SK-N-SH (cell line): ENCODE measurements around the gene IGSF11. TPM values are rescaled to one million over a fixed set of nuclear protein-coding genes. Genes with fewer than 3 reads are reported as not detected.
A peak's percentile ranks its signal among the peaks of the same experiment; 100 is the strongest.

Experiments used
- CTCF ChIA-PET: fragments of 300-600, 350-600 bp; formaldehyde crosslinking; extraction: SDS; loops from one replicate; lab custom pipeline; 2021; lab: Yijun Ruan, JAX
- POLR2A ChIA-PET: fragments of 350-600 bp; sonication (Branson Sonifier 250); formaldehyde crosslinking; extraction: SDS; loops from one replicate; lab custom pipeline; 2020; ENCODE audit warnings: antibody characterized with exemption, inconsistent platforms; lab: Yijun Ruan, JAX
- DNase-seq: peaks from one replicate; pipeline ENCODE4 v3.0.0; 2012
- H2AFZ ChIP-seq: fragments of 200-600 bp; sonication (generic); 2 replicates; pipeline ENCODE4 v1.8.1; 2016; ENCODE audit warnings: antibody characterized with exemption, mild to moderate bottlenecking, low read depth
- H3F3A ChIP-seq: fragments of 200-600 bp; sonication (generic); replicated peaks from 2 replicates; pipeline ENCODE3; 2016; ENCODE audit warnings: antibody characterized with exemption, mild to moderate bottlenecking; ENCODE audit not compliant: insufficient read depth
- H3K27ac ChIP-seq, 2 experiments: fragments of 200-500 bp in 1 of 2; fragments of 200-600 bp in 1 of 2; sonication (Bioruptor generic) in 1 of 2; sonication (generic), shearing (Covaris generic) in 1 of 2; 2 replicates each; pipeline versions ENCODE4 v1.5.1 to v1.6.1; 2014 to 2016; ENCODE audit warnings: low read depth in 2 of 2, inconsistent platforms in 1 of 2, low read length in 1 of 2, mild to moderate bottlenecking in 1 of 2, mixed read lengths in 1 of 2
- H3K27me3 ChIP-seq: fragments of 200-600 bp; sonication (generic), shearing (Covaris generic); 2 replicates; pipeline ENCODE4 v1.6.1; 2016; ENCODE audit warnings: mixed run types; ENCODE audit not compliant: insufficient read depth
- H3K36me3 ChIP-seq, 2 experiments: fragments of 200-500 bp in 1 of 2; fragments of 200-600 bp in 1 of 2; sonication (Bioruptor generic) in 1 of 2; sonication (generic) in 1 of 2; replicated peaks in 1 of 2; 2 replicates each; pipeline versions ENCODE3 to v1.5.1; 2014 to 2016; ENCODE audit warnings: low read length in 1 of 2, mild to moderate bottlenecking in 1 of 2; ENCODE audit not compliant: insufficient read depth in 2 of 2, control insufficient read depth in 1 of 2
- H3K4me1 ChIP-seq, 2 experiments: fragments of 200-500 bp in 1 of 2; fragments of 200-600 bp in 1 of 2; sonication (Bioruptor generic) in 1 of 2; sonication (generic), shearing (Covaris generic) in 1 of 2; 2 replicates each; pipeline versions ENCODE4 v1.5.1 to v1.6.1; 2014 to 2016; ENCODE audit warnings: low read depth in 1 of 2, low read length in 1 of 2, mixed run types in 1 of 2; ENCODE audit not compliant: insufficient read depth in 2 of 2, control insufficient read depth in 1 of 2
- H3K4me2 ChIP-seq: fragments of 200-600 bp; sonication (generic), shearing (Covaris generic); 2 replicates; pipeline ENCODE4 v1.6.1; 2017; ENCODE audit warnings: mixed run types
- H3K4me3 ChIP-seq, 2 experiments: fragments of 200-500 bp in 1 of 2; fragments of 200-600 bp in 1 of 2; sonication (Bioruptor generic) in 1 of 2; sonication (generic), shearing (Covaris generic) in 1 of 2; 2 replicates each; pipeline versions ENCODE4 v1.5.1 to v1.8.1; 2014 to 2016; ENCODE audit warnings: low read depth in 2 of 2, inconsistent platforms in 1 of 2, low read length in 1 of 2, mild to moderate bottlenecking in 1 of 2, mixed read lengths in 1 of 2, moderate library complexity in 1 of 2
- H3K79me2 ChIP-seq: fragments of 200-600 bp; sonication (generic); 2 replicates; pipeline ENCODE4 v1.8.1; 2017; ENCODE audit warnings: mild to moderate bottlenecking; ENCODE audit not compliant: insufficient read depth
- H3K9ac ChIP-seq: fragments of 200-600 bp; sonication (generic); 2 replicates; pipeline ENCODE4 v1.6.1; 2017; ENCODE audit warnings: mixed run types
- H3K9me2 ChIP-seq: fragments of 200-600 bp; sonication (generic); 2 replicates; pipeline ENCODE4 v1.6.1; 2017; ENCODE audit warnings: mixed run types
- H3K9me3 ChIP-seq: fragments of 200-600 bp; sonication (generic); 2 replicates; pipeline ENCODE4 v1.6.1; 2017; ENCODE audit warnings: mixed run types, mild to moderate bottlenecking, moderate library complexity
- H4K20me1 ChIP-seq: fragments of 200-600 bp; sonication (generic); 2 replicates; pipeline ENCODE4 v1.6.1; 2017; ENCODE audit warnings: mild to moderate bottlenecking, mixed run types; ENCODE audit not compliant: insufficient read depth
- CHD2 ChIP-seq: fragments of 150-350 bp; IDR thresholded peaks from 2 replicates; pipeline ENCODE4 v1.6.1; 2018; ENCODE audit warnings: low read length; ENCODE audit not compliant: partially characterized antibody
- FOSL2 ChIP-seq: IDR thresholded peaks from 2 replicates; pipeline ENCODE4 v1.4.0; 2012; ENCODE audit warnings: low read depth, mild to moderate bottlenecking, moderate library complexity, borderline replicate concordance
- MXI1 ChIP-seq: IDR thresholded peaks from 2 replicates; pipeline ENCODE4 v1.6.1; 2012; ENCODE audit warnings: mild to moderate bottlenecking, low read depth, low read length, improper control_type of control experiment
- POLR2AphosphoS5 ChIP-seq: IDR thresholded peaks from 2 replicates; pipeline ENCODE4 v1.6.1; 2012; ENCODE audit warnings: low read depth, low read length
- RAD21 ChIP-seq: IDR thresholded peaks from 2 replicates; pipeline ENCODE4 v1.6.1; 2012; ENCODE audit warnings: mild to moderate bottlenecking, low read length
- RXRA ChIP-seq: IDR thresholded peaks from 2 replicates; pipeline ENCODE4 v1.4.0; 2012; ENCODE audit warnings: low read depth, mild to moderate bottlenecking, borderline replicate concordance
- WGBS: methylation state at CpG from one replicate; pipeline ENCODE4 v1.1.6; 2017; ENCODE audit warnings: low lambda C conversion rate; 5-methylcytosine and 5-hydroxymethylcytosine counted together
- polyA plus RNA-seq, 3 experiments: library from polyadenylated mRNA; depleted of rRNA; stranded (reverse); fragments of >200 nt; gene quantifications; 2 replicates each; pipeline ENCODE4 v1.2.3, GENCODE V29; 2012
- TF ChIP-seq, protein P1 (sequence below): IDR thresholded peaks from 2 replicates; pipeline ENCODE4 v1.4.0; 2012; ENCODE audit warnings: low read depth, borderline replicate concordance
- TF ChIP-seq, protein P2 (sequence below): IDR thresholded peaks from 2 replicates; pipeline ENCODE4 v1.6.1; 2012; ENCODE audit warnings: mild to moderate bottlenecking, low read depth, low read length, moderate library complexity

IGSF11 gene
- polyA plus RNA-seq, 1 of the 3 experiments (the other 2 are of a cell fraction) = 0.07 TPM

DNA sequence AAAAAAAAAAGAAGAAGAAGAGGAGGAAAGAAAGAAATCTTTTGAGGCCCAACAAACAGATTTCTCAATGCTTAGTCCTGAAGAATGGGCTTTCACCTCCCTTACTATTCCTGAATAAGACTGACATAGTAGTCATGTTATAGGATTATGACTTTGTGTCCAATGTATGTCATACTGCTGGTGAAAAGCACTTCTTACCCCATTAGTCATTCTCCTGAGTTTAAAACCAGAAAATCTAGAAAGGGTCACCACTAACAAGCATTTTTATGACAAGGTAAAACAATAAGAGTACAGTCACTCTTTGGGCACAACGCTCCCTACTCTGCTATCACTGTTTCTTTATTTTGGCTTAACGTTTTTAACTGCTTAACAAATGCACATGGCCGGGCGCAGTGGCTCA lies 88.2 kb downstream of the IGSF11 start:
- Histone ChIP-seq H3K79me2 (no peaks in the 10 kb centered on the region), H3K9me2 (no peaks in the 10 kb centered on the region), H3K36me3 (no peaks in the 10 kb centered on the region), H3K27me3 (no peaks in the 10 kb centered on the region), H3K4me2 (no peak overlapping the region), H3K9ac (no peak overlapping the region), H3F3A (no peaks in the 10 kb centered on the region), H3K9me3 (no peaks in the 10 kb centered on the region), H3K4me3 (no peak overlapping the region), H4K20me1 (no peaks in the 10 kb centered on the region), H2AFZ (no peak overlapping the region), H3K4me1 (peaks cover 0 to 3% of the 10 kb centered on the region in 2 experiments; a peak in 1 of 4 replicates), H3K27ac (no peak overlapping the region)
- TF ChIP-seq POLR2AphosphoS5 (no peak), RXRA (no peak), FOSL2 (no peak)
- TF ChIP-seq, protein P1, sequence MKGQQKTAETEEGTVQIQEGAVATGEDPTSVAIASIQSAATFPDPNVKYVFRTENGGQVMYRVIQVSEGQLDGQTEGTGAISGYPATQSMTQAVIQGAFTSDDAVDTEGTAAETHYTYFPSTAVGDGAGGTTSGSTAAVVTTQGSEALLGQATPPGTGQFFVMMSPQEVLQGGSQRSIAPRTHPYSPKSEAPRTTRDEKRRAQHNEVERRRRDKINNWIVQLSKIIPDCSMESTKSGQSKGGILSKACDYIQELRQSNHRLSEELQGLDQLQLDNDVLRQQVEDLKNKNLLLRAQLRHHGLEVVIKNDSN = no peak
- TF ChIP-seq, protein P2, sequence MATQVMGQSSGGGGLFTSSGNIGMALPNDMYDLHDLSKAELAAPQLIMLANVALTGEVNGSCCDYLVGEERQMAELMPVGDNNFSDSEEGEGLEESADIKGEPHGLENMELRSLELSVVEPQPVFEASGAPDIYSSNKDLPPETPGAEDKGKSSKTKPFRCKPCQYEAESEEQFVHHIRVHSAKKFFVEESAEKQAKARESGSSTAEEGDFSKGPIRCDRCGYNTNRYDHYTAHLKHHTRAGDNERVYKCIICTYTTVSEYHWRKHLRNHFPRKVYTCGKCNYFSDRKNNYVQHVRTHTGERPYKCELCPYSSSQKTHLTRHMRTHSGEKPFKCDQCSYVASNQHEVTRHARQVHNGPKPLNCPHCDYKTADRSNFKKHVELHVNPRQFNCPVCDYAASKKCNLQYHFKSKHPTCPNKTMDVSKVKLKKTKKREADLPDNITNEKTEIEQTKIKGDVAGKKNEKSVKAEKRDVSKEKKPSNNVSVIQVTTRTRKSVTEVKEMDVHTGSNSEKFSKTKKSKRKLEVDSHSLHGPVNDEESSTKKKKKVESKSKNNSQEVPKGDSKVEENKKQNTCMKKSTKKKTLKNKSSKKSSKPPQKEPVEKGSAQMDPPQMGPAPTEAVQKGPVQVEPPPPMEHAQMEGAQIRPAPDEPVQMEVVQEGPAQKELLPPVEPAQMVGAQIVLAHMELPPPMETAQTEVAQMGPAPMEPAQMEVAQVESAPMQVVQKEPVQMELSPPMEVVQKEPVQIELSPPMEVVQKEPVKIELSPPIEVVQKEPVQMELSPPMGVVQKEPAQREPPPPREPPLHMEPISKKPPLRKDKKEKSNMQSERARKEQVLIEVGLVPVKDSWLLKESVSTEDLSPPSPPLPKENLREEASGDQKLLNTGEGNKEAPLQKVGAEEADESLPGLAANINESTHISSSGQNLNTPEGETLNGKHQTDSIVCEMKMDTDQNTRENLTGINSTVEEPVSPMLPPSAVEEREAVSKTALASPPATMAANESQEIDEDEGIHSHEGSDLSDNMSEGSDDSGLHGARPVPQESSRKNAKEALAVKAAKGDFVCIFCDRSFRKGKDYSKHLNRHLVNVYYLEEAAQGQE = no peak
- no peak for DNase-seq
- 63% methylated on average over 4 of the region's 4 CpGs for WGBS
- ChIA-PET CTCF (interaction anchor here (0.6 to 0.8 kb wide), 2 partner anchors 55 to 89 kb away, joined by 3 read pairs; partner anchors contain the start of gene IGSF11), POLR2A (no interaction called here)

DNA sequence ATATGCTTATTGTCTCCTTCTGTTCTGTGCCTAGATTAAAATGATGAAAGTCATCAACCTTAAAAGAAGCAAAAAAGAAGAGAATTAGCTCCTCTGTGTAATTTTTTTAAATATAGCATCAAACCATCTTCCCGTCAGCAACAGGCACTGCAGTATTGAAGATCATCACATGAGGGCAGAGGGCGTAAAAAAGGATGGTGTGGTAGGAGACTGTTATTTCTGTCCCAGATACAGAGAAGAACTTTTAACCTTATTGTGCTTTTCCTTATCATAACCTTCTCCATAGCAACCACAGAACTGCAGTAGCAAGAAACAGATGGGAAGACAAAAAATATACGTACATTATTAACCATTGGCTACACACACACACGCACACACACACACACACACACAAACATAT lies 88.8 kb downstream of the IGSF11 start:
- ChIA-PET CTCF (interaction anchor here (0.6 to 3.0 kb wide), 4 partner anchors 14 to 88 kb away, joined by 3 to 11 read pairs (median 5); partner anchors contain the start of gene IGSF11), POLR2A (no interaction called here)
- H3K9me3 ChIP-seq = no peaks in the 10 kb centered on the region
- no peak overlapping the region for H3K4me2 ChIP-seq
- H3K9me2 ChIP-seq = no peaks in the 10 kb centered on the region
- no peak overlapping the region for H2AFZ ChIP-seq
- no peak overlapping the region for H3K9ac ChIP-seq
- no peaks in the 10 kb centered on the region for H3K27me3 ChIP-seq
- no peaks in the 10 kb centered on the region for H3K36me3 ChIP-seq
- H3K4me1 ChIP-seq = peaks cover 0 to 3% of the 10 kb centered on the region in 2 experiments; a peak in 1 of 4 replicates
- no peaks in the 10 kb centered on the region for H3K79me2 ChIP-seq
- TF ChIP-seq RAD21 = peak; percentile 27; the same call in 1 of the 2 replicates
- TF ChIP-seq CHD2 = no peak
- TF ChIP-seq MXI1 = 0 out of 2 replicates have a peak, but pooled peaks have one; percentile 3
- WGBS = 75% methylated on average over 4 of the region's 4 CpGs
- DNase-seq = peak; percentile 44
- H3K27ac ChIP-seq = peak overlapping the region in 1 of 2 experiments; percentile 28; a peak in 2 of 4 replicates
- no peak overlapping the region for H3K4me3 ChIP-seq
- no peaks in the 10 kb centered on the region for H3F3A ChIP-seq
- no peaks in the 10 kb centered on the region for H4K20me1 ChIP-seq
